Activated naive CD4-positive, alpha-beta T cell treated with anti-CD3 and anti-CD28 coated beads, Interleukin-2, amount 10 ng/mL, durations not matched to agents 7 days and 5 days (primary cell): Measurements from ENCODE around the gene ATP2A1.

Source experiments
- CTCF ChIA-PET: fragments of 350-600 bp; sonication (Branson Sonifier 250); formaldehyde crosslinking; loops from one replicate; lab custom pipeline; 2021; ENCODE audit warnings: antibody characterized with exemption; lab: Charles Lee
- DNase-seq: peaks from one replicate; pipeline ENCODE4 v3.0.0-alpha.2; 2020
- H3K27ac Mint-ChIP-seq: one replicate; pipeline ENCODE4 v1.8.0; 2021; ENCODE audit warnings: mild to moderate bottlenecking, moderate library complexity, mixed read lengths
- H3K27me3 Mint-ChIP-seq: one replicate; pipeline ENCODE4 v1.8.0; 2021; ENCODE audit warnings: mild to moderate bottlenecking, mixed read lengths
- H3K36me3 Mint-ChIP-seq: one replicate; pipeline ENCODE4 v1.8.0; 2021; ENCODE audit warnings: mixed read lengths
- H3K4me1 Mint-ChIP-seq: one replicate; pipeline ENCODE4 v1.8.0; 2021; ENCODE audit warnings: mixed read lengths
- H3K4me3 Mint-ChIP-seq: one replicate; pipeline ENCODE4 v1.8.0; 2021; ENCODE audit warnings: mild to moderate bottlenecking, moderate library complexity, mixed read lengths
- H3K9me3 Mint-ChIP-seq: one replicate; pipeline ENCODE4 v1.8.0; 2021; ENCODE audit warnings: mixed read lengths

The ATP2A1 gene

GRCh38 chr16:28878083-28878926 lies at the start of gene ATP2A1:
ATP2A1 (plus strand) TSS chr16:28878488; CDS start chr16:28878672, 184 bp downstream.
- no peaks in the 10 kb centered on the region for H3K9me3 Mint-ChIP-seq
- H3K27ac Mint-ChIP-seq, result no peak within 1 kb of the TSS
- H3K36me3 Mint-ChIP-seq, result peaks cover 9% of the 10 kb centered on the region
- H3K4me1 Mint-ChIP-seq, result peaks cover 34% of the 10 kb centered on the region
- DNase-seq, result no peak
- peaks cover 10% of the 10 kb centered on the region for H3K27me3 Mint-ChIP-seq
- CTCF ChIA-PET, result interaction anchor here (1.9 kb wide), 1 partner anchor 65 kb away, joined by 6 read pairs; no protein-coding TSS in a partner anchor
- H3K4me3 Mint-ChIP-seq, result peak within 1 kb of the TSS; percentile 88

DNA sequence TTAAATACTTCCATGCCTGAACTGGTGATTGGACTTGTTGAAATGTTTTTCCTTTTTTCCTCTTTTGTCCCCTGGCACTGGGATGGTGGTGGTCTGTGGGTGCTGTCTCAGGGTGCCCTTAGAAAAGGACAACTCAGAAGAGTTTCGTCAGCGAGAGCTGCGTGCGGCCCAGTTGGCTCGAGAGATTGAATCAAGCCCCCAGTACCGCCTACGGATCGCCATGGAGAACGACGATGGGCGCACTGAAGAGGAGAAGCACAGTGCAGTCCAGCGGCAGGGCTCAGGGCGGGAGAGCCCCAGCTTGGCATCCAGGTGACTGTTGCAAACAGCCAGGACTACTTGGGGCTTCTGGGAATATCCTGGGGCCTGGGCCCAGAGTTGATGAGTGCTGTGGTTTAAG lies 48.5 kb upstream of the ATP2A1 start:
- H3K4me1 Mint-ChIP-seq, result peaks cover 25% of the 10 kb centered on the region
- H3K36me3 Mint-ChIP-seq, result peaks cover 84% of the 10 kb centered on the region
- DNase-seq, result no peak
- peak overlapping the region; percentile 24 for H3K27ac Mint-ChIP-seq
- CTCF ChIA-PET, result no interaction called here
- no peaks in the 10 kb centered on the region for H3K9me3 Mint-ChIP-seq
- H3K4me3 Mint-ChIP-seq, result no peak overlapping the region
- no peaks in the 10 kb centered on the region for H3K27me3 Mint-ChIP-seq

DNA sequence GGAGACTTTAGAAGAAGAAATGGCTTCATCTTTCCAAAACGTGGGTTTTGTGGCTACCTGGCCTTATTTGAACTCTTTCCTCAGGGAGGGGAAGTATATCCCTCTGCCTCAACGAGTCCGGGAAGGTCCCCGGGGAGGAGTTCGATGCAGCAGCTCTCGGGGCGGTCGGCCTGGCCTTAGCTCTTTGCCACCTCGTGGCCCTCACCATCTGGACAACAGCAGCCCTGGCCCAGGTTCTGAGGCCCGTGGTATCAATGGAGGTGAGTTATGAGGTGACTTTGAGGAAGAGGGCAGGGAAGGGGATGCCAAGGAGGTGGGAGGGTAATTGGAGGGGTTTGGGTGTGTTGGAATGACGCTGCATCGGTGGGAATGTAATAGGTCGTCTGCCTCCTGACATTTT lies 47.8 kb upstream of the ATP2A1 start:
- no peak for DNase-seq
- H3K4me1 Mint-ChIP-seq, result peaks cover 17% of the 10 kb centered on the region
- no peaks in the 10 kb centered on the region for H3K9me3 Mint-ChIP-seq
- H3K36me3 Mint-ChIP-seq, result peaks cover 84% of the 10 kb centered on the region
- H3K27ac Mint-ChIP-seq, result peak overlapping the region; percentile 49
- no peaks in the 10 kb centered on the region for H3K27me3 Mint-ChIP-seq
- CTCF ChIA-PET, result no interaction called here
- H3K4me3 Mint-ChIP-seq, result no peak overlapping the region

GRCh38 chr16:28834349-28834748 lies 43.9 kb upstream of the ATP2A1 start:
- H3K4me3 Mint-ChIP-seq, result no peak overlapping the region
- H3K27me3 Mint-ChIP-seq, result no peaks in the 10 kb centered on the region
- CTCF ChIA-PET, result no interaction called here
- no peak overlapping the region for H3K27ac Mint-ChIP-seq
- H3K36me3 Mint-ChIP-seq, result peaks cover 69% of the 10 kb centered on the region
- no peaks in the 10 kb centered on the region for H3K9me3 Mint-ChIP-seq
- H3K4me1 Mint-ChIP-seq, result no peaks in the 10 kb centered on the region
- DNase-seq, result no peak

DNA sequence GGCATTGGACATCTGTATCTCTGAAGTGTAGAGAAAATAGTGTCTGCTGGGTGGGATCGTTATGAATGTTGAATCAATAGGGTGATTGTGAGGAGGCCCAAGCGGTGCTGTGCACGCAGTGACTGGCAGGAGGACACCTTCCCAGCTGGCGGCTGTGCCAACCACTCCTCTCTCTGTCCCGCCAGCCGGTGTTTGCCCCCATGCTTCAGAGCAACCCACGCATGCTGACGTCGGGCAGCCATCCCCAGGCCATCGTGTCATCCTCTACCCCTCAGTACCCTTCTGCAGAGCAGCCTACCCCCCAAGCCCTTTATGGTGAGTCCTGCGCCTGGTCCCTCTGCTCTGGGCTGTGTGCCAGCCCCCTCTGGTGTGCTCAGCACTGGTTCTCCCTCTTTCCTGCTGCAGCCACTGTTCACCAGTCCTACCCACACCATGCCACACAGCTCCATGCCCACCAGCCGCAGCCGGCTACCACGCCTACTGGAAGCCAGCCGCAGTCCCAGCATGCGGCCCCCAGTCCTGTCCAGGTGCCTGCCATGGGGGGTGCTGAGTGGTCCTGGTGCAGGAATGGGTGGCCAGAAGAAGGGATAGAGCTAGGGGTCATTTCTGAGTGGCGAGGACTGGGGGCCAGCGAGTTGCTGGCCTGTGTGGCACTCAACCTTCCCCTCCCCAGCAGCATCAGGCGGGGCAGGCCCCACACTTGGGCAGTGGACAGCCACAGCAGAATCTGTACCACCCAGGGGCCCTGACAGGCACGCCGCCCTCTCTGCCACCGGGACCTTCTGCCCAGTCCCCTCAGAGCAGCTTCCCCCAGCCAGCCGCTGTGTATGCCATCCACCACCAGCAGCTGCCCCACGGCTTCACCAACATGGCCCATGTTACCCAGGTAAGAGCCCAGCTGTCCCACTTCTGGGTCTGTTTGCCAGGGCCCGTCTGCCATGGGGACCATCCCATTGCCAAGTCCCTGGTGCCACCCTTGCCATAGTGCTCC lies 43.1 kb upstream of the ATP2A1 start:
- Mint-ChIP-seq H3K9me3 (no peaks in the 10 kb centered on the region), H3K4me1 (no peaks in the 10 kb centered on the region), H3K36me3 (peaks cover 63% of the 10 kb centered on the region), H3K27ac (no peak overlapping the region), H3K27me3 (no peaks in the 10 kb centered on the region), H3K4me3 (no peak overlapping the region)
- DNase-seq, result no peak
- CTCF ChIA-PET, result no interaction called here

GRCh38 chr16:28835864-28836760 lies 42.2 kb upstream of the ATP2A1 start:
- Mint-ChIP-seq H3K9me3 (no peaks in the 10 kb centered on the region), H3K4me1 (no peaks in the 10 kb centered on the region), H3K27me3 (no peaks in the 10 kb centered on the region), H3K36me3 (peaks cover 53% of the 10 kb centered on the region), H3K4me3 (no peak overlapping the region), H3K27ac (no peak overlapping the region)
- DNase-seq, result no peak
- CTCF ChIA-PET, result no interaction called here

- DNase-seq, result no peak
- peaks cover 55% of the 10 kb centered on the region for H3K36me3 Mint-ChIP-seq
Measured at GRCh38 chr16:28836761-28837064, 41.6 kb upstream of the ATP2A1 start.

DNA sequence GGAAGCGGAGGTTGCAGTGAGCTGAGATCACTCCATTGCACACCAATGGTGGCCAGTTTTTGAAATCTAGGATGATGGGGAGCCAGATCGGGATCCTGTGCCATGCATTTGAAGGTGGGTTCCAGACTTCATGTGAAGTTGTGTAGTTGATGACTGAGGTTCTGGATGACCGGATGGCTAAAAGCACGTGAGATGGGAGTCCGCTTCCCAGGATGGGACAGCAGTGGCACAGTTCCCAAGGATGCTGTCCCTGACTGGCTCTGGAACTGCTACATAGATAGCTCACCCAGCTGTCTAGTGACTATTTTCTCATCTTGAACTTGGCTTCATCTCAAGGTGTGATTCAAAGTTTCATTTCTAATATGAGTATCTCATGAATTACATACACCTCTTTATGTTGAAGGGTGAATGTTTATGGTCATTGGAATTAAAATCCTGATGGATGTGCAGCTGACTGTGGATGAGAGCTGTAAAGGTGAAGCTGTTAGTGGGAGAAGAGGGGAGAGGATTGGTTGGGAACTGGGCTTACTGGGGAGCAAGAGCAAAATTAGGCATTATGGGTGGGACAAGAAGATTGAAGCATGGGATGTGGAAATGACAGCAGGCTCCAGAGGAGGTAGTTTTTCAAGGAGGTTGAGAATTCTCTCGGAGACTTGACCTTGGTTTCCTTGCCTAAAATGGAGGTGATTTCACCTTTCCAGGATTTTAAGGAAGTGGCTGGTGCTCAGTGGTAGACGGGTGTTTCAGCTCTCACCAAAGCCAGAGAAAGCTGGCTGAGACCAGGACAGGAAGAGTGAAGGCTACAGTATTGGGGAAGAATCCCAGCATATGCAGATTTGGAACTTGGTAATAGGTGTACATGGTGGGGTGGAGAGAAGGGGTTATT lies 40.4 kb upstream of the ATP2A1 start:
- Mint-ChIP-seq H3K36me3 (peaks cover 54% of the 10 kb centered on the region), H3K4me1 (peaks cover 2% of the 10 kb centered on the region), H3K27ac (peak overlapping the region; percentile 21), H3K4me3 (no peak overlapping the region), H3K27me3 (no peaks in the 10 kb centered on the region), H3K9me3 (no peaks in the 10 kb centered on the region)
- no peak for DNase-seq
- CTCF ChIA-PET, result no interaction called here

More at GRCh38 chr16:28836761-28837064, 41.6 kb upstream of the ATP2A1 start:
- H3K27me3 Mint-ChIP-seq, result no peaks in the 10 kb centered on the region
- CTCF ChIA-PET, result no interaction called here
- H3K4me1 Mint-ChIP-seq, result no peaks in the 10 kb centered on the region
- H3K4me3 Mint-ChIP-seq, result no peak overlapping the region
- H3K9me3 Mint-ChIP-seq, result no peaks in the 10 kb centered on the region
- no peak overlapping the region for H3K27ac Mint-ChIP-seq

DNA sequence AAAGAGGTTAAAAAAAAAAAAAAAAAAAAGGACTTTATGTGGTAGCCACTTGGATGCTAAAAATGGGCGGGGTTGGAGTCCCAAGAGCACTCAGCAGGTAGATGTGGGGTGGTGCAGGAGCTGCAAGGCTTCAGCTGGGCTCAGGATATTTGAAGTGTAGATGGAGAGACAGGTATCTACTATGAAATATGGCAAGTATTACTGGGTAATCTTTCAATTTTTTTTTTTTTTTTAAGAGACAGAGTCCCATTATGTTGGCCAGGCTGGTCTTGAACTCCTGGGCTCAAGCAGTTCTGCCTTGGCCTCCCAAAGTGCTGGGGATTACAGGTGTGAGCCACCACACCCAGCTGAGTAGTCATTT lies 39.8 kb upstream of the ATP2A1 start:
- Mint-ChIP-seq H3K36me3 (peaks cover 53% of the 10 kb centered on the region), H3K27ac (peak overlapping the region; percentile 21)
- CTCF ChIA-PET, result no interaction called here

DNA sequence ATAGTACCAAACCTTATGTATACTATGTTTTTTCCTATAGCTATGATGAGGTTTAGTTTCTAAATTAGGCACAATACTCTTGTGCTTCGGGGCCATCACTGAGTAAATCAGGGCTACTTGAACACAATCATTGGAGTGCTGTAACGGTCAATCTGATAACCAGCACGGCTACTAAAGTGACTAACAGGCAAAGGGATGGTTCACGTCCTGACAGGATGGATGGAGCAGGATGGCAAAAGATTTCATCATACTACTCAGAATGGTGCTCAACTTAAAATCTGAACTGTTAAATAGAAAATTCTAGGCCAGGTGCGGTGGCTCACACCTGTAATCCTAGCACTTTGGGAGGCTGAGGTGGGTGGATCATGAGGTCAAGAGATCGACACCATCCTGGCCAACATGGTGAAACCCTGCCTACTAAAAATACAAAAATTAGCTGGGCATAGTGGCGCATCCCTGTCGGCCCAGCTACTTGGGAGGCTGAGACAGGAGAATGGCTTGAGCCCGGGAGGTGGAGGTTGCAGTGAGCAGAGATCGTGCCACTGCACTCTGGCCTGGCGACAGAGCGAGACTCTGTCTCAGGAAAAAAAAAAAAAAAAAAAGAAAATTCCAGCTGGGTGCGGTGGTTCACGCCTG lies 39.2 kb upstream of the ATP2A1 start:
- peaks cover 4% of the 10 kb centered on the region for H3K4me1 Mint-ChIP-seq
- H3K9me3 Mint-ChIP-seq, result no peaks in the 10 kb centered on the region
- no peak overlapping the region for H3K4me3 Mint-ChIP-seq
- CTCF ChIA-PET, result no interaction called here
- peaks cover 50% of the 10 kb centered on the region for H3K36me3 Mint-ChIP-seq
- no peak for DNase-seq
- H3K27me3 Mint-ChIP-seq, result no peaks in the 10 kb centered on the region
- H3K27ac Mint-ChIP-seq, result no peak overlapping the region

More for the DNA sequence above, 39.8 kb upstream of the ATP2A1 start:
- Mint-ChIP-seq H3K4me1 (peaks cover 4% of the 10 kb centered on the region), H3K4me3 (no peak overlapping the region), H3K27me3 (no peaks in the 10 kb centered on the region), H3K9me3 (no peaks in the 10 kb centered on the region)
- no peak for DNase-seq

DNA sequence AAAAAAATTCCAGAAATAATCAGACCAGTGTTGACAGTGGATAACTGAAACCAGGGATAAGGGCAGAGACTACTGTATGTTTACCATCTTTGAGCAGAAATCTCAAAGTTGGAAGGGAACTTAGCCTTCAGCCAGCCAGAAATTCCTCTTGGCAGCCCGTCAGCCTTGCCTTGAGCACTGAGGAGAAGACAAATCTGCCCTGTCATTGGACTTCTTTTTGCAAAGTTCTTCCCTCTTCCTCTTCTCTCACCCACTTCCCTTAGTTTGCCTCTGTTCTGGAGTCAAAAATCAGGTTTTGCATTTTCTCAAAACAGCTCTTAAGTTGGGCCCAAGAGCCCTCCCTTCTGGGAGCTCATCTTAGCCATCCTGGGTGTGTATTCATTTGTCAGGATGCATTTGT lies 38.4 kb upstream of the ATP2A1 start:
- H3K4me3 Mint-ChIP-seq, result no peak overlapping the region
- CTCF ChIA-PET, result no interaction called here
- no peak overlapping the region for H3K27ac Mint-ChIP-seq
- peaks cover 50% of the 10 kb centered on the region for H3K36me3 Mint-ChIP-seq
- H3K9me3 Mint-ChIP-seq, result no peaks in the 10 kb centered on the region
- DNase-seq, result no peak
- peaks cover 9% of the 10 kb centered on the region for H3K4me1 Mint-ChIP-seq
- no peaks in the 10 kb centered on the region for H3K27me3 Mint-ChIP-seq

GRCh38 chr16:28842696-28843095 lies 35.6 kb upstream of the ATP2A1 start:
- CTCF ChIA-PET, result interaction anchor here (0.7 kb wide), 1 partner anchor 102 kb away, joined by 3 read pairs; no protein-coding TSS in a partner anchor
- H3K36me3 Mint-ChIP-seq, result peaks cover 50% of the 10 kb centered on the region
- no peaks in the 10 kb centered on the region for H3K27me3 Mint-ChIP-seq
- no peak overlapping the region for H3K4me3 Mint-ChIP-seq
- H3K27ac Mint-ChIP-seq, result peak overlapping the region; percentile 55
- DNase-seq, result no peak
- H3K9me3 Mint-ChIP-seq, result no peaks in the 10 kb centered on the region
- H3K4me1 Mint-ChIP-seq, result peaks cover 29% of the 10 kb centered on the region

DNA sequence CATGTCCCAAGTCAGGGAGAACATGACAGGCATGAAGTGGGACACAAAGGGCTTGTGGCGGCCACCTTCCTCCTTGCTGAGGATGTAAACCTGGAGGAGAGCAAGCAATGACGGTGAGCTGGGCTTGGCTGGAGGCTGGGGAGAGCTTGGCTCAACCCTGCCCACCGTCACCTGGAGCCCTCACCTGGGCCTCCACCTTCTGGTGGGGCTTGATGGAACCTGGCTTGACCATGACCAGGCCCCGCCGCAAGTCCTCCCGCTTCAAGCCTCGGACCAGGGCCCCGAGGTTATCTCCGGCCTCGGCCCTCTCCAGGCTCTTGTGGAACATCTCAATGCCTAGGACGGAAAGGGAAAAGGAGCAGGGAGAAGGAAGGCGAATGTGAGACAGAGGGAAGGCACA lies 34.5 kb upstream of the ATP2A1 start:
- peak overlapping the region; percentile 90 for H3K4me3 Mint-ChIP-seq
- H3K4me1 Mint-ChIP-seq, result peaks cover 30% of the 10 kb centered on the region
- no peak for DNase-seq
- H3K27me3 Mint-ChIP-seq, result no peaks in the 10 kb centered on the region
- H3K36me3 Mint-ChIP-seq, result peaks cover 42% of the 10 kb centered on the region
- no peaks in the 10 kb centered on the region for H3K9me3 Mint-ChIP-seq
- CTCF ChIA-PET, result no interaction called here
- H3K27ac Mint-ChIP-seq, result peak overlapping the region; percentile 37
